Mesangial cell (primary cell): ENCODE results near the gene SLA2. TPM values are rescaled to one million over a fixed set of nuclear protein-coding genes. Genes with fewer than 3 reads are reported as not detected.

Experiments
- total RNA-seq: library from RNA; depleted of rRNA; stranded (reverse); fragments of >200 nt; gene quantifications from 2 replicates; pipeline ENCODE4 v1.2.3, GENCODE V29; 2015

Gene SLA2, protein sequence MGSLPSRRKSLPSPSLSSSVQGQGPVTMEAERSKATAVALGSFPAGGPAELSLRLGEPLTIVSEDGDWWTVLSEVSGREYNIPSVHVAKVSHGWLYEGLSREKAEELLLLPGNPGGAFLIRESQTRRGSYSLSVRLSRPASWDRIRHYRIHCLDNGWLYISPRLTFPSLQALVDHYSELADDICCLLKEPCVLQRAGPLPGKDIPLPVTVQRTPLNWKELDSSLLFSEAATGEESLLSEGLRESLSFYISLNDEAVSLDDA
- total RNA-seq, result not detected in 2 replicates

DNA sequence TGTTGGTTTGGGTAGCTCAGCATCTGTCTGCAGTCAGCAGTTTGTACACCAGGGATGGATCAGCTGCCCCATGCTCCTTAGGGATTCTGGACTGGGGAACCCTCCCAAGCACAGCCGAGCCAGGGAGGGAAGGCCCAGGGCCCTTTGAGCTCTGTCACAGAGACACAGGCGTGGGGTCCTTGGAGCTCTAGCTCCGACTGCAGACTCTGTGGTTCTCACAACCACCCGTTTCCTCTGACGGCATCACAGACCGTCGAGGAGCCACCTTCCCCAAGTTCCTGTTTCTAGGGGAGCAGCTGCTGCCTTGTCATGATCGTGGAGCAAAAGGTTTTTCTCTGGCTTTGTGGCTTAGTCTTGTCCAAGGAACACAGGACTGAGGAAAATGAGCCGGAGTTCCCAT is at the start of gene SLA2:
Gene SLA2 (minus strand): TSS at position 199 of the 400 bp plus-strand sequence. CDS start 4,861 bp downstream, outside the sequence.

DNA sequence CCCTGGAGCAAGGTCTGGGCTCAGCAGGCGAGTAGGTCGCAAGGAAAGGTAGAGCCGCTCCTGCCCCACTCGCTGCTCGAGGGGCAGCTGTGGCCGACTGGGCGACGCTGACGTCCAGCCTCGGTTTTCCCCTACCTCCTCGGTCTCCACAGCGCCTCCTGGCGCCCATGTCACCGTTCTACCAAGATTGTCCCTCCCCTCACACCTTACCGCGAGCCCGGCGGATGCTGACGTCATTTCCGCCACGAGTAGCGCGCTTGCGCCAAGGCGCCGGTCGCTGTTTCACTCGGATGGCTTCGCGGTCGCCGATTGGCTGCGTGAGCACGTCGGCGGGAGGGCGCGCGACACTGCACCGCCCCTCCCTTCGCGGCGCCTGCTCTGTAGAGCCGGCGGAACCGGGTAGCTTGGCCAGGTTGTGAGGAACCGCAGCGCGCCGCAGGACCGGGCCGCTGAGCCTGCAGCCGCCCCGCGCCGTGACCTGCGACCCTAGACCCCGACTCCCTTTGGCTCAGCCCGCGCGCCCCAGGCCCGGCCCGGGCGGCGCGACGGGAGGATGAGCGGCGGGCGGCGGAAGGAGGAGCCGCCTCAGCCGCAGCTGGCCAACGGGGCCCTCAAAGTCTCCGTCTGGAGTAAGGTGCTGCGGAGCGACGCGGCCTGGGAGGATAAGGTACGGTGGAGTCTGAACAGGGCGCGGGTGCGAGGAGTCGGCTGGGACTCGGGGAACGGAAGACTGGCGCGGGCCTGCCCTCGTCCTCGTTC is 40.4 kb downstream of the SLA2 start, which contains the start of gene RAB5IF:
Gene RAB5IF (plus strand): TSS at position 381 of the 759 bp plus-strand sequence. CDS start 173 bp downstream, at position 554.

DNA sequence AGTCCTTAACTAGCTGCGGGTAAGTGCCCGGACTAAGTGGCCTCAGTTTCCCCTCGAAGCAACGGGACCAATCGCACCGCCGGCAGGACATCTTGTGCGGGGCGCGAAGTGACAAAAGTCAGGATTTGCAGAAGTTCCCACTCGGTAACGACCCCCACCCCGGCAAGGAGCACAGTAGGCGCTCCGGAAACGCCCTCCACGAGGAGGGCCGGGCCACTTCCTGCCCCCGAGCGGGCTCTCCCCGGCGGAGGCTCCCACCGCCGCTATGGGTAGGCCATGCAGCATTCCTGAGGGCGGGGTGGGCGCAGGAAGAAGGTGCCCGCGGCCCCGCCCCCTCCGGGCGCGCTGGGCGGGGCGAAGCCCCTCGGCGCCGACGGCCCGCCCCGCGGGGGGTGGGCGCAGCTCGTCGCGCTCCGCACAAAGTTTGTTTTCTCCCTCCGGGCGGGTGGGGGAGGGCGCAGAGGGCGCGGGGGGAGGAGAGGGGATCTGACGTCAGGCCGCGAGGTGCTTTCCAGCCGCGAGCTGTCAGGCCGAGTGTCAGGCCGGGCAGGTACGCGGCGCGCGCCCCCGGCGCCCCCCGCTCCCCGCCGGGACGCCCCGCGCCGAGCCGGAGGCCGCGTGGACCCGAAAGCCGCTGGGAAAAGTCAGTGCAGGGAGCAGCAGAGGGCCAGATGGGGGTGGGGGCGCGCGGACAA is 72.7 kb downstream of the SLA2 start, which contains the start of gene TGIF2:
Gene TGIF2 (plus strand): TSS at position 495 of the 695 bp plus-strand sequence. CDS start 5,178 bp downstream, outside the sequence.

Other genes with a start within 250 kb of the SLA2 start
- 170 and 199 TPM in 2 replicates for gene MYL9, start 104.7 kb downstream of the SLA2 start, total RNA-seq
- 15.0 and 30.0 TPM in 2 replicates for gene TGIF2, start 72.6 kb downstream of the SLA2 start, total RNA-seq
- gene RAB5IF, start 40.4 kb downstream of the SLA2 start, total RNA-seq, result 76.8 and 114 TPM in 2 replicates
- gene NDRG3, start 99.9 kb upstream of the SLA2 start, total RNA-seq, result 15.8 and 20.3 TPM in 2 replicates
- gene DSN1, start 127.6 kb upstream of the SLA2 start, total RNA-seq, result 4.1 and 25.7 TPM in 2 replicates
- 0.49 and 0.76 TPM in 2 replicates for gene TLDC2, start 229.9 kb upstream of the SLA2 start, total RNA-seq